Measurements from ENCODE around the gene PPM1E.
A peak's percentile ranks its signal among the peaks of the same experiment; 100 is the strongest.
"Not testable (repeated sequence)": the region's sequence is repeated elsewhere in the genome, so short reads cannot be mapped to it uniquely, and the experiment has no call there.

The PPM1E gene

DNA sequence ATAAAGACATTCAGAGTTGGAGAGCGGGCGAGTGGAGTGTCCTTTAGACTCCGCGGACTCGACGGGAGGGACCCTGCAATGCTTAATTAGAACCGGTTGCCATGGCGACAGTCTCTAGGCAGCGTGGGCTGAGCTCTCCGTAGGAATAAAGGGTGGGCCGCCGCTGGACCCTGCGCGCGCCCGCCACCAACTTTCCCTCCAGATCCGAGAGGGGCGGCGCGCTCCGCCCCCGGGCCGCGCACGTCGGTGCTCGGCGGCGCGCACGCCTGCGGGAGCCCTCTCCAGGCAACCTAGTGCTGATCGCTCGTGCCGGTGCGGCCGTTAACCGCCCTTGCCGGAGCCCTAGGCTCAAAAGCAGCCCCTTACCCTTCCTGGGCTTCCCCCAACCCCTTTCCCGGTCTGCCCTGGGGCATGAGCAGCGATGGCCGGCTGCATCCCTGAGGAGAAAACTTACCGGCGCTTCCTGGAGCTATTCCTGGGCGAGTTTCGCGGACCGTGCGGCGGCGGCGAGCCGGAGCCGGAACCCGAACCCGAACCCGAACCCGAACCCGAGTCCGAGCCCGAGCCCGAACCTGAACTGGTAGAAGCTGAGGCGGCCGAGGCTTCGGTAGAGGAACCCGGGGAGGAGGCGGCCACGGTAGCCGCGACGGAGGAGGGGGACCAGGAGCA is at the start of gene PPM1E:
Gene PPM1E, plus strand, starts transcription at position 278 of the 669 bp plus-strand sequence.
- DNase-seq (ENCODE audit: low read depth) = no peak

DNA sequence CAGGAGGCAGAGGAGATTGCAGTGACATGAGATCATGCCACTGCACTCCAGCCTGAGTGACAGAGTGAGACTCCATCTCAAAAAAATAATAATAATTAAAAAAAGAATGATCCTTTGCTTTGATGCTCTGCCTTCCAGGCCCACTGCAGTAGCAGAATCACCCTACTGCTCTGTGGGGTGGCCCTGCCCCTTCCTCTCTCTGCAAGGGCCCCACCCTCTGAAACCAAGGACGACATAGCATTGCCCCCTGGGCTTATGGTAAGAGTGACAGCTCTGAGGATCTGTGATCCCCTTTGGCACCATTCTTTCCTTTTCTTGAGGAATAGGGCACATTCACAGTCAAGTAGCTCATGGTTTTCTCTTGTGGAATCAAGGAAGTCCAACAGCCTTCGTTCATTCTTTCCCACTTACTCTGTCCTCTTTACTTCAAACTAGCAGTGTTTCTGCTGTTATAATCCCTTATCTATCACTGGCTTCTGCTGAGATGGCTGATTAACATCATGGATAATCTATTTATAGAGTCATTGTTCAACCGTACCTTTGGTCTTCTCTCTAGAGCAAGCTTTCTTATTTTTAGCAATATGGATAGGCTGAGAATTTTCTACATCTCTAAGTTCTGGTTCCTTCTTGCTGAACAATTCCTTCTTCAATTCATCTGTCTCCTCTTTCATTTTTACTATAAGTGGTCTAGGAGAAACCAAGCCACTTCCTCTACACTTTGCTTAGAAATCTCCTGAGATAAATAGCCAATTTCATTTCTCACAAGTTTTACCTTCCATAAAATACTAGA is 49.1 kb upstream of the PPM1E start:
- DNase-seq (ENCODE audit: low read depth) = no peak

DNA sequence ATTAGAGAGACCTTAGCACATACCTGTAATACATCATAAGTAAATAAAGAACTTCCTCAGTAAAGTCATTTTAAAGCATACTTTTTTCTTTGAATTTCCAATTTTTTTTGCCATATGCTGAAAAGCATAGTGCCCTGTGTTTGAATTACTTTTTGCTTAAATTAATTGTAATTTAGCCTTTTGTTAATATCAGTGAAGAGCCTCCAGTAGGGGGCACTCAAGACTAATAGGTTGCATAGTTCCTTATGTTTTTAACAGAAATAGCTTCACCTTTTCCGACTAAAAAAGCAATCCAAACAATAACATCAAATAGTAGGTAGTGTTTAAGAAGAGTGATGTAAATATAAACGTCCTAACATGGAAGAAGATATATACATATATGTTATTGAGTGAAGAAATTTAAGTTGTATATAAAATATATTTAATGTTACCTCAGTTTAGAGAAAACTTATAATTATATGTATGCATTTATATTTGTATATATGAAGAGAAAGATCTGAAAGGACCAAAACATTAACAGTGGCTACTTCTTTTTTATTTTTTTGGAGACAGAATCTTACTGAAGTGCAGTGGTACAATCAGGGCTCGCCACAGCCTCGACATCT is 44.6 kb upstream of the PPM1E start:
- peak; percentile 32 for DNase-seq (ENCODE audit: low read depth)

DNA sequence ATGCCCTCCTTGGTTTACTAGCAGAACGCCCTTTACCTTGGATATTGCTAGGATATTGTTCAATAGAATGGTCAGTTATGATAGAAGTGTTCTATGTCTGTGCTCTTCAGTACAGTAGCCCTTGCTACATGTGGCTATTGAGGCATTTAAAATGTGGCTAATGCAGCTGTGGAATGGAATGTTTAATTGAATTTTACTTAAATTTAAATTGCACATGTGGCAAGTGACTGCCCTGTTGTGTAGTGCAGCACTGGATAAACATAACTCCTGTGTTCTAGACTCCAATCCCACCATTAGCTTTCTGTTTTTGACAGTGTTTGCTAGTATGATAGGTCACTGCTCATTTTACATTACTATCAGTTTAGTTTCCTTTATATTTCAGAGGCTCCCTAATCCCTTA is 33.4 kb upstream of the PPM1E start:
- no peak for DNase-seq (ENCODE audit: low read depth)

DNA sequence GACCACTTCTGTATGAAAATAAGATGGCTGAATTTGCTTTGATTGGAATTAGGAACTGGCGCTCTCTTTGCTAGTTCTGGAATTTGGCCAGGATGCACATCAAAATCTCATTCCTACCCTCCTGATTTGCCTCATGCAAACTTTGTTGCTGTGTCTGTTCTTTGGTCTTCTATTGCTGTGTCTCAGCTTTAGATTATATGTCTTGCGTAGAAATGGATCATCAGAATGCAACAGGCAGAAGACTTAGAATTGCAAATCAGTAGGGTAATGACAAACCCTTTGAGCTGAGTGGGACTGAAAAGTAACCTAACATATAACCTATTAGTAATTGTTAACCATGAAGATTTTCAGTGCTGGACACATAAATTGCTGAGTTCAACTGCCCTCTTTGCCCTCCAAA is 33.0 kb upstream of the PPM1E start:
- DNase-seq (ENCODE audit: low read depth) = no peak

DNA sequence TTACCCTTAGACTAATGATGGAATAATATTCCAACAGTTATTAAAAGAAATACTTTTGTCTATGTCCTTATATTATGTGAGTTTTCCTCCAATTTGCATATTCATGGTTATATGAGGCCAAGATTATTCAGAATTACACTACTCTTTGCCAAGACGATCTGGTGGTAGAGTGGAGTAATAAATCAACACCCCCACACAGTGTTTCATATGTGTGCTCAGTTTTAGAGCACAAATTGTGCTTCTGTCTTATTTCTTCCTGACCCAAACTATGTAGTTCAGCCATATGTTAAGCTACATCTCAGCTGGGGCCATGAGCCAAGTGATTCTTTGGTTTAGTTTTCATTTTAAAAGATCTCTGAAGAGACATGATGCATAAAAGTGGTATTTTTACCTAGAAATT is 26.9 kb upstream of the PPM1E start:
- DNase-seq (ENCODE audit: low read depth) = no peak

DNA sequence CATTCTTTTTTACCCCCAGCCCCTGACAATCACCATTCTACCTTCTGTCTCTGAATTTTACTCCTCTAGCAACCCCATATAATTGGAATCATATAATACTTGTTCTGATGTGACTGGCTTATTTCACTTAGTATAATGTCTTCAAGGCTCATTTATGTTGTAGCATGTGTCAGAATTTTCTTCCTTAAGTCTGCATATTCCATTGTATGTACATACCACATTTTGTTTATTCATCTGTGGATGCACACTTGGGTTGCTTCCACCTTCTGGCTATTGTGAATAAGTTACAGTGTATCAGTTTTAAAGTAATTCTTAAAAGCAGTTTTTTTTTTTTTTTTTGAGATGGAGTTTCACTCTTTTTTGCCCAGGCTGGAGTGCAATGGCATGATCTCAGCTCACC is 24.7 kb upstream of the PPM1E start:
- DNase-seq (ENCODE audit: low read depth) = no peak

DNA sequence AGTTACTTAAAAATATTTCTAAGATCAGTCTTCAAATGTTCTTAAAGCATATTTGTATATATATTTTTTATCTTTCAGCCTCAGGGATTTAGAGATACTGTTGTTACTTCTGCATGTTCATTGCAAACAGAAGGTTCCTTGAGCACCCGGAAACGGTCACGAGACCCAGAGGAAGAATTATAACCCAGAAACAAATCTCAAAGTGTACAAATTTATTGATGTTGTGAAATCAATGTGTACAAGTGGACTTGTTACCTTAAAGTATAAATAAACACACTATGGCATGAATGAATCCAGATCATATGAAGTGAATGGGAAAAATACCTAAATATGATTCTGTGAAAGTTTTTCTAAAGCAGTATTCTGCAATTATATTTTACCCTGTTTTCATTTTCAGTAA is 21.6 kb upstream of the PPM1E start:
- no peak for DNase-seq (ENCODE audit: low read depth)

DNA sequence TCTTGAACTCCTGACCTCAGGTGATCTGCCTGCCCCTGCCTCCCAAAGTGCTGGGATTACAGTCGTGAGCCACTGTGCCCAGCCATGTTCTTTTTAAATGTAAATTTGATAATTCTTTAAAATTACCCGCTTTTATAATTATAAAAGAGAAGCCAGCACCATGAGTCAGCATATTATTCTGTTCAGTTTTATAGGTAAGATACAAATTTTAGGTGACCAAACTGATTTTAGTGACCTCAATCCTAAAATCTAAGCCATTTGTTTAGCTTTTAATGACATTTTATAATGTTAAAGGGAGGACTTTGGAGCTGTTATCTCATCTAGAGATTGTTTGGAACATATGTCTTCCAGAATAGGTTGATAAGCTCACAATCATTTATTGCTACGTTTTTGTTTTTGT is 20.8 kb upstream of the PPM1E start:
- DNase-seq (ENCODE audit: low read depth) = no peak

DNA sequence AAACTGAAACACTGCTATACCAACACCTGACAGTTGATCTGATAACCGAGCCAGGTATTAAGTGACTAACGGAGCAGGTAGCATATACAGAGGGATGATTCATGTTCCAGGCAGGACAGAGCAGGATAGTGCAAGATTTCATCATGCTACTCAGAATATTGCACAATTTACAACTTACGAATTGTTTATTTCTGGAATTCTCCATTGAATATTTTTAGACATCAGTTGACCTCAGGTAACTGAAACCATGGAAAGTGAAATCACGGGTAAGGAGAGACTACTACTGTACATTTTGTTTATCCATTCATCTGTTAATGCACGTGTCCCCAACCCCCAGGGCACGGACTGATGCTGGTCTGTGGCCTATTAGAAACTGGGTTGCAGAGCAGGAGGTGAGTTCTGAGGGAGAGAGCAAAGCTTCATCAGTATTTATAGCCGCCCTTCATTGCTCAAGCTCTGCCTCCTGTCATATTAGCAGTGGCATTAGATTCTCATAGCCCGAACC is 14.5 kb upstream of the PPM1E start:
- peak; percentile 28 for DNase-seq (ENCODE audit: low read depth)

DNA sequence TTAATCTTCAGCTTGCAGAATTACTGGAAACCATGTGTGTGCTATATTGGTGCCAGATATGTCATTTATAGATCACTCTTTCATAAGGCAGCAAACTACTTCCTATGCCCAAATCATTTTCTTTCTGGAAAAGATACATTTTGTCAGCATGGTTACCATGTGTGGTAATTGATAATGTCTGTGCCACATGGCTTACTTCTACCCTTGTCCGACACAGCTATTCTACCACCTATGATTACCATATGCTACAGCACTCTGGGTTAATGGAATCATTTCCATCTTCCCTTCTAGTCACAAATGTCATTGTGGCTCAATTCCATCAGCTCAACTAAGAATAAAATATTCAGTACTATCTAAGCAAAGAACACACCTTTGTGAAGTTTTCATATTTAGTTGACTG is 8.0 kb upstream of the PPM1E start:
- no peak for DNase-seq (ENCODE audit: low read depth)

DNA sequence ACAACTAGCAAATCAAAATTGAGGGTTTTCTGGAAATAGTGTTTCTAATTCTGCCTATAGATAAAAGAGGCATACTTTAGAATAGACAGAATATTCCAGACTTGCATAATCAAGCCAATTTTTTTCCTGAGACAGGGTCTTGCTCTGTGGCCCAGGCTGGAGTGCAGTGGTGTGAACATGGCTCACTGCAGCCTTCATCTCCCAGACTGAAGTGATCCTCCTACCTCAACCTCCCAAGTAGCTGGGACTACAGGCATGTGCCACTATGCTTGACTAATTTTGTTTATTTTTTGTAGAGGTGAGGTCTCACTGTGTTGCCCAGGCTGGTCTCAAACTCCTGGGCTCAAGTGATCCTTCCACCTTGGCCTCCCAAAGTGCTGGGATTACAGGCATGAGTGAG is 6.0 kb upstream of the PPM1E start:
- DNase-seq (ENCODE audit: low read depth) = not testable (repeated sequence)

DNA sequence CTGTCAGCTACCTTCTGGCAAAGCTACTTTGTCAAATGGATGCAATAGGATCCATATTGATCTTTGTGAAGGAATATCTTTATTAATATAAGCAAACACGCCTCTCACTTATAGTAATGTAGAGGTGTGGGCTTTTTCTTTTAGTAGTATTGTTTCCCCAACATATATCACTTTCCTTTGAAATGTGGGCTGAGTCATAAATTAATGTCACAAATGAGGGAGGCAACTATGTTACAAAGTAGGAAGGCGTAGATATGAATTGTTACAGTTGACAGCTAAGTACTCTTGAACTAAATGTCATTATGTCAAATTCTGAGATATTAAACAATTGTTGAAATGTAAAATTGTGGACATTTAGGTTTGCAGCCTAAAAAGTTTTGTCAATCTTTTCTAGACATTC is 2.6 kb upstream of the PPM1E start:
- no peak for DNase-seq (ENCODE audit: low read depth)

DNA sequence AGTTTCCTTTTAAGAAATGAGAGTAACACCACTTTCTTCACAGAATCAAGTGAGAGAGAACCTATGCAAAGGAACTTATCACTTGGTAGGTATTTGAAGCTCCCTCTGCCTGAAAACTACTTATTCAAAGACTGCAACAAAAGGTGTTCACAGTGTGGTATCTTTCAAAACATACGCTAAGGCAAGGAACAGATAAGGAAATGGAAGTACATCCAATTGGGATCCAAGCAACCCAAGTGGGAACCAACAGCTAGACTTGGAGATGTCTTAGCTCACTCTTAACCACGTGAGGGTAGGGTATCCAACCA is 431 bp upstream of the PPM1E start:
- no peak for DNase-seq (ENCODE audit: low read depth)

DNA sequence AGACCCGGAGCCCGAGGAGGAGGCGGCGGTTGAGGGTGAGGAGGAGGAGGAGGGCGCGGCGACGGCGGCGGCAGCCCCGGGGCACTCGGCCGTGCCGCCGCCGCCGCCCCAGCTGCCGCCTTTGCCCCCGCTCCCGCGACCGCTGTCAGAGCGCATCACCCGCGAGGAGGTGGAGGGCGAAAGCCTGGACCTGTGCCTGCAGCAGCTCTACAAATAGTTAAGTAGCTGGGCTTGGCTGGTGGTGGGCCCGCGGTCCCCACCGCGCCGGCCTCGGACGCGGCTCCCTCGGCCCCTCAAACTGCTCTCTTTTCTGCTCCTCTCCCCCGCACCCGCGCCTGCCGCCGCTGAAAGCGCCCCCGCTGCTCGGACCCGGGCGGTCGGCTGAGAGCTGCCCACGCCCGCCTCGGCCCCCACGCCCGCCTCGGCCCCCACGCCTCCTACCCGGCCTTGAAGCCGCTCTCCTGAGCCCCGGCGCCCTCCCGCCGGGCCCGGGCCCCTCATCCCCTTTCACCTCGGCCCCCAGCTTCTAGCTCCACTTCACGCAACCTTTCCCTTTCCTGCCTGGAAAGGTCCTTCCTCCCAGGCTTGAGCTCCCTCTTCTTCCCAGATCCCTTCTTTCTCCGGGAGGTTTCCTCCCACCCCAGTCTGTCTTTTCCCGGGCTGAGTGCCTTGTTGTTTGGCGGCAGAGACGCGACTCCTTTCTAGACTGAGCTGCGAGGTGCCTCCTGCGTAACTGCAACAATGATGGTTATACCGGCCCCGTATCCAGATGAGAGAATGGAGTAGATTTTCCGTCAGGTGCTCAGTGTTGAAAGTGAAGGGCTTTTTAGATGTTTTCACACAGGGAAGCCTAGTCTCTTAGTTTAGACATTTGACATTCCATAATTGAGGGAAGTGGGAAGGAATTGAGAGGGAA is 850 bp downstream of the PPM1E start:
- DNase-seq (ENCODE audit: low read depth) = no peak

DNA sequence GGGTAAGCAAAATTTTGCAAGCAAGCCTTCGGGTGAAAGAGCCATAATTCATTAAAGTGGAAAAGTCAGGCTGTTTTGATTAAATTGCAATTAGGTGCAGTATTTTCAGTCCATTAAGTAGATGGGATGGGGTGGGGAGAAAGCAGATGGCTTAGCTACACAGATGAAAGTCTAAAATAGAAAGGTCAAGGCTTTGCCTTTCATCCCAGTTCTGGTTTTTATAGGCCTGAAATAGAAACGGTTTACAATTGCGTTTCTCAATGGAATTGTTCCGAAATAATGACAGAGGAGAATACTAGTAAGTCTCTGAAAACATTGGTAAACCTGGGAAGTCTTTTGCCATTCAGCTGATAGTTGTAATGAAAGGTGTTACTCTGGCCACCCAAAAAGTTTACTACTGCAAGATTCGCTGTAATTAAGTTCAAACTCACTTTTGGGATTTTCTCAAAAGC is 1.5 kb downstream of the PPM1E start:
- DNase-seq (ENCODE audit: low read depth) = no peak

DNA sequence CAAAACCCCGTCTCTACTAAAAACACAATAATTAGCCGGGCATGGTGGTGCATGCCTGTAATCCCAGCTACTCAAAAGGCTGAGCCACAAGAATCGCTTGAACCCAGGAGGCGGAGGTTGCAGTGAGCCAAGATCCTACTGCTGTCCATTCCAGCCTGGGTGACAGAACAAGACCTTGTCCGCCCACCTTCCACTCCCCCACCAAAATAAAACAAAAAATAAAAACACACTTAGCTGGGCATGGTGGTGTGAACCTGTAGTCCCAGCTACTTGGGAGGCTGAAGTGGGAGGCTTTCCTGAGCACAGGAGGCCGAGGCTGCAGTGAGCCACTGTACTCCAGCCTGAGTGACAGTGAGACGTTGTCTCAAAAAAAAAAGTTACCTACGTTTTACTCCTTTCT is 3.2 kb downstream of the PPM1E start:
- DNase-seq (ENCODE audit: low read depth) = no peak

DNA sequence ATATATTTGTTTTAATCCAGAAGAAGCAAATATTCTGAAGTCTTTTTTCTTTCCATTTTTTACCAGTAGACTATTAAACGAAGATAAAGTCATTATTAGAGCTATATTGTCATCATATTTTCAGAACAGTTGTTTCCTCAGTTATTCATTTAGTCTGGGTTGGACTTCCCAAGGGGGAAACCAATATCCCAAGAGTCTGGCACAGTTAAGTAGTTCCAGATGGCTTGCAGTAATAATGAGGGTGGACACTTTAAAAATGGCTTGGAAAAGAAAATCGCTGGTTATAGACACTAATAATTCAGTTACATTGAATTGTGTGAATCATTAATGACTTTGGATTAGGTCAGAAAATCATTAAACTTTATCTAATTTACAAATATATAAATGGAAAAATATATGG is 3.9 kb downstream of the PPM1E start:
- DNase-seq (ENCODE audit: low read depth) = no peak

DNA sequence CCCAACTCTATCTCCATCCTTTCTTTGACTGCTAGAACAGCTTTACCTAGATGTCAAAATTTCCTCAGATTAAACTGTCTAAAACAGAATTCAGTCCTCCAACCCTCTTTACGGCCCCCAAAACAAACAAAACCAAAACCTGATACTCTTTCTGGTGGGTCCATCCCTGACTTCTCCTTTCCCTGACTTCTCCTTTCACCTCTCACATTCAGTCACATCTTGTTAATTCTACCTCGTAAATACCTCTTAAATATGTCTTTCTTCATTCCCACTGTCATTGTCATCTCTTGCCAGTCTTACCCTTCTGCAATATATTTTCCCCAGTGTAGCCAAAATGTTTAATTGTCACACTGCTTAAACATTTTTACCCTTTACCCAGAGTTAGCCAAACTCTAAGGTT is 4.6 kb downstream of the PPM1E start:
- DNase-seq (ENCODE audit: low read depth) = no peak

DNA sequence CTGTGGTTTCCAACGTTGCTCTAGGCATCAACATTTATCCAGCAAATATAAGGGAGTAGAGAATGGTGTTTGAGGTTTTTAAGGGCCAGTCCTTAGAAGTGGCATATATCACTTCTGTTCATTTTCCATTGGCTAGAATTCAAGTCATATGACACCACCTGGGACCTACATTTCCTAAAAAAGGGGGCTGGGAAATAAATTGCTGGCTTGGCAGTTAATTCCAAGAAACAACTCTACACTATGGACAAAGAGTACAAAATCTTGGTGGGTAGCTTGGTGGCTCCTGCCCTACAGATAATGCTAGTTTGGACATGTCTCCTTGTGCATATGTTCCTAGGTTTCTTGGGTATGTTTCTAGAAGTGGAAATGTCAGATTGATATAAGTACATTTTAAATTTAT is 7.6 kb downstream of the PPM1E start:
- no peak for DNase-seq (ENCODE audit: low read depth)

DNA sequence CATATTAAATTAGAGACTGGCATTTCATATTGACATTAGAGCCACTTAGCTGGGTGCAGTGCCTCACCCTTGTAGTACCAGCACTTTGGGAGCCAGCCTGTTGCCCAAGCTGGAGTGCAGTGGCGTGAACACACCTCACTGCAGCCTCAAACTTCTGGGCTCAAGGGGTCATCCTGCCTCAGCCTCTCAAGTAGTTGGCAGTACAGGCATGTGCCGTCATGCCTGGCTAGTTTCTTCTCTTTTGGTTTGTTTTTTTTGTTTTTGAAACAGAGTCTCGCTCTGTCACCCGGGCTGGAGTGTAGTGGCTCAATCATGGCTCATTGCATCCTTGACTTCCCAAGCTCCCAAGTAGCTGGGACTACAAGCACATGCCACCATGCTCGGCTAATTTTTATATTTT is 8.7 kb downstream of the PPM1E start:
- DNase-seq (ENCODE audit: low read depth) = no peak

DNA sequence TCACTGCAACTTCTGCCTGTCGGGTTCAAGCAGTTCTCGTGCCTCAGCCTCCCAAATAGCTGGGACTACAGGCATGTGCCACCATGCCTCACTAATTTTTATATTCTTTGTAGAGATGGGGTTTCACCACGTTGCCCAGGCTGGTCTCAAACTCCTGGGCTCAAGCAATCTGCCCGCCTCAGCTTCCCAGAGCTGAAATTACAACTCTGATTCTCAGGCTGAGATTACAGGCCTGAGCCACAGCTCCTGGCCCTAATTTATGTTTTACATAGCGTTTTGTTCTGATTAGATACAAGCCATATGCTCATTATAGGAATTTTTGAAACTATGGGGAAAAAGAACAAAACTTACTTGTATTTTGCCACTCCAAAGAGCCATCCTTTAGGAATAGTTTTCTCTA is 22.8 kb downstream of the PPM1E start:
- DNase-seq (ENCODE audit: low read depth) = not testable (repeated sequence)
